Endodermal cell (in vitro differentiated cells): ENCODE data around the gene CIAO2B. TPM values are rescaled to one million over a fixed set of nuclear protein-coding genes. Genes with fewer than 3 reads are reported as not detected.
"Not testable (repeated sequence)": the region's sequence is repeated elsewhere in the genome, so short reads cannot be mapped to it uniquely, and the experiment has no call there.

Experiments used
- DNase-seq: peaks from one replicate; pipeline ENCODE4 v3.0.0-alpha.2; 2017
- H3K27ac ChIP-seq: 2 replicates; pipeline ENCODE4 v1.5.1; 2013; ENCODE audit warnings: mild to moderate bottlenecking, low read depth, low read length, moderate library complexity
- H3K27me3 ChIP-seq: 2 replicates; pipeline ENCODE4 v1.6.1; 2013; ENCODE audit warnings: mild to moderate bottlenecking, low read length, moderate library complexity; ENCODE audit not compliant: insufficient read depth, control insufficient read depth, poor library complexity, severe bottlenecking
- H3K36me3 ChIP-seq: 2 replicates; pipeline ENCODE4 v1.7.0; 2013; ENCODE audit warnings: mild to moderate bottlenecking, low read length, moderate library complexity; ENCODE audit not compliant: control insufficient read depth, insufficient read depth
- H3K4me1 ChIP-seq: one replicate; pipeline ENCODE4 v1.7.0; 2013; ENCODE audit warnings: low read length; ENCODE audit not compliant: control insufficient read depth, insufficient read depth
- H3K4me3 ChIP-seq: 2 replicates; pipeline ENCODE4 v1.5.1; 2013; ENCODE audit warnings: mild to moderate bottlenecking, low read length, moderate library complexity
- H3K9ac ChIP-seq: 2 replicates; pipeline ENCODE4 v1.6.1; 2013; ENCODE audit warnings: mild to moderate bottlenecking, low read length, moderate library complexity; ENCODE audit not compliant: poor library complexity, severe bottlenecking; ENCODE audit errors: extremely low read depth
- H3K9me3 ChIP-seq: 2 replicates; pipeline ENCODE4 v1.6.1; 2013; ENCODE audit warnings: mild to moderate bottlenecking, low read length, moderate library complexity; ENCODE audit not compliant: control insufficient read depth
- H3K27ac Mint-ChIP-seq: 2 replicates; pipeline ENCODE4 v1.8.0; 2020; ENCODE audit warnings: mixed read lengths
- H3K27me3 Mint-ChIP-seq: 2 replicates; pipeline ENCODE4 v1.8.0; 2021; ENCODE audit warnings: mild to moderate bottlenecking, mixed read lengths; ENCODE audit not compliant: insufficient read depth
- H3K36me3 Mint-ChIP-seq: 2 replicates; pipeline ENCODE4 v1.8.0; 2020; ENCODE audit warnings: low read depth, mixed read lengths
- H3K4me1 Mint-ChIP-seq: 2 replicates; pipeline ENCODE4 v1.8.0; 2020; ENCODE audit warnings: mixed read lengths
- H3K4me3 Mint-ChIP-seq: 2 replicates; pipeline ENCODE4 v1.8.0; 2020; ENCODE audit warnings: mild to moderate bottlenecking, moderate library complexity, mixed read lengths
- H3K9me3 Mint-ChIP-seq: 2 replicates; pipeline ENCODE4 v1.8.0; 2020; ENCODE audit warnings: mild to moderate bottlenecking, mixed read lengths
- WGBS, 2 experiments: methylation state at CpG; one replicate each; pipeline versions ENCODE4 v1.1.5 to v1.1.7; 2013; ENCODE audit warnings: missing lambda C conversion rate in 2 of 2, mixed read lengths in 1 of 2; ENCODE audit not compliant: insufficient coverage in 1 of 2, insufficient read length in 1 of 2; 5-methylcytosine and 5-hydroxymethylcytosine counted together
- total RNA-seq, 2 donors: library from RNA; stranded (reverse); fragmentation: NEBNext Ultra II Directional in 1 of 2; extraction: Animal tissue kit (Norgen Biotek cat#: 25700) in 1 of 2; gene quantifications; 2 replicates in 1 of 2; 3 replicates in 1 of 2; pipeline ENCODE4 v1.2.1, GENCODE V29; 2021
- TF ChIP-seq, protein P1 (sequence below): fragments of 200-600 bp; sonication (generic); conservative IDR thresholded peaks from 2 replicates; pipeline ENCODE4 v1.5.0; 2021; ENCODE audit warnings: antibody characterized with exemption, mild to moderate bottlenecking

Gene CIAO2B
- total RNA-seq, 2 donors from 2014 or later = 70.2 to 87.7 TPM

DNA sequence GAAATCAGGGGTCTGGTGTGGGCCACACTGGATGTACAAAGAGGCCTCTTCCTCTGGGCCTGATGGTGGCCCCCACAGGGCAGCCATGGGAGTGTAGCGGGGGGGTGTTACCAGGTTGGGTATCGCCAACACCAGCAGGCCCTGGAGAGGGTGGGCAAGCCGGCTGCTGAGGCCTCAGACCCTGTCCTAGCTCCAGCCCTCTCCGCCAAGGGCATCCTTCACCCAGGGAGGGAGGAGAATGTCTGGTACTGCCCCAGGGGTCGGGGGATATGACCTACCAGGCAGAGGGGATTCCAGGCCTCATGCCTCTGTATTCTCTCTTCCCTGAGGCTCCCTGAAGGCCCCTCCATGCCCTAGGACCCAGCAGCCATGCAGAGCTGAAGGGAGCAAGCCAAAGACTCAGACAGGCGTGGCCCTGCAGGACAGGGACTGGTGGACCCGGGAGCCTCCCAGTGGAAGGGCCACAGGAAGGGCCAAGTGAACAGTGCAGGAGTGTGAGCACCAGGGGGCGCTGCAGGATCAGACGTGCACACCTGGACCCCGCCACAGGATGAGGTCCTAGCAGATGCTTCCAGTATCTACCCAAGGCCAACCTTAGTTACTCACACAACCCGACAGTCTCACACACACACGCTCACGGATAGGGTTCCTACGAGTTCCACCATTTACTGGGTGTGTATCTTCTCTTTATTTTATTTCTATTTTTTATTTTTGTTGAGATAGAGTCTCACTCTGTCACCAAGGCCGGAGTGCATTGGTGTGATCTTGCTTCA, 43.3 kb upstream of the CIAO2B start:
- H3K4me1 Mint-ChIP-seq = no peaks in the 10 kb centered on the region
- no peaks in the 10 kb centered on the region for H3K4me1 ChIP-seq
- peak; percentile 97 for DNase-seq
- H3K9ac ChIP-seq = no peak overlapping the region
- H3K4me3 Mint-ChIP-seq = no peak overlapping the region
- no peak overlapping the region for H3K27ac ChIP-seq
- 40 to 47% methylated on average over 7 to 15 of the region's 15 CpGs for WGBS, 2 experiments
- peaks cover 6% of the 10 kb centered on the region for H3K27me3 Mint-ChIP-seq
- no peak overlapping the region for H3K27ac Mint-ChIP-seq
- H3K27me3 ChIP-seq = peaks cover 6% of the 10 kb centered on the region
- H3K36me3 ChIP-seq = no peaks in the 10 kb centered on the region
- H3K36me3 Mint-ChIP-seq = no peaks in the 10 kb centered on the region
- TF ChIP-seq, protein P1, sequence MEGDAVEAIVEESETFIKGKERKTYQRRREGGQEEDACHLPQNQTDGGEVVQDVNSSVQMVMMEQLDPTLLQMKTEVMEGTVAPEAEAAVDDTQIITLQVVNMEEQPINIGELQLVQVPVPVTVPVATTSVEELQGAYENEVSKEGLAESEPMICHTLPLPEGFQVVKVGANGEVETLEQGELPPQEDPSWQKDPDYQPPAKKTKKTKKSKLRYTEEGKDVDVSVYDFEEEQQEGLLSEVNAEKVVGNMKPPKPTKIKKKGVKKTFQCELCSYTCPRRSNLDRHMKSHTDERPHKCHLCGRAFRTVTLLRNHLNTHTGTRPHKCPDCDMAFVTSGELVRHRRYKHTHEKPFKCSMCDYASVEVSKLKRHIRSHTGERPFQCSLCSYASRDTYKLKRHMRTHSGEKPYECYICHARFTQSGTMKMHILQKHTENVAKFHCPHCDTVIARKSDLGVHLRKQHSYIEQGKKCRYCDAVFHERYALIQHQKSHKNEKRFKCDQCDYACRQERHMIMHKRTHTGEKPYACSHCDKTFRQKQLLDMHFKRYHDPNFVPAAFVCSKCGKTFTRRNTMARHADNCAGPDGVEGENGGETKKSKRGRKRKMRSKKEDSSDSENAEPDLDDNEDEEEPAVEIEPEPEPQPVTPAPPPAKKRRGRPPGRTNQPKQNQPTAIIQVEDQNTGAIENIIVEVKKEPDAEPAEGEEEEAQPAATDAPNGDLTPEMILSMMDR = peak; percentile 97
- no peak overlapping the region for H3K4me3 ChIP-seq
- no peaks in the 10 kb centered on the region for H3K9me3 ChIP-seq
- peaks cover 9% of the 10 kb centered on the region for H3K9me3 Mint-ChIP-seq

DNA sequence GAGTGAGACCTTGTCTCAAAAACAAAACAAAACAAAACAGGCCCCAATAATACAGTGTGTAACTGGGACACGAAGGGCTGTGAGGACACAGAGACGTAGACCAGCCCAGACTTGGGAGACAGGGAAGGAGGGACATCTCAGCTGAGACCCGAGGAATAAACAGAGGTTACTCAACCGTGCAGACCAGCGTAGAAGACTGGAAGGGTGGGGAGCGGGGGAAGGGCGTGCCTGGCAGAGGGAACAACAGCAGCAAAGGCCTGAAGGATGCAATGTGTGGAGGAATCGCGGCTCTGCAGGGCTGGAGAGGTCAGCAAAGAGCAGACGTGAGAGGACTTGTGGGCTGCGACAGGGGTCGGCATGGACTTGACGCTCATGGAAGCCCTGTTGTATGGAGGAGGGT, 42.5 kb upstream of the CIAO2B start:
- H3K36me3 Mint-ChIP-seq = no peaks in the 10 kb centered on the region
- 82 to 86% methylated on average over 9 to 13 of the region's 13 CpGs for WGBS, 2 experiments
- no peak overlapping the region for H3K4me3 Mint-ChIP-seq
- H3K27ac Mint-ChIP-seq = no peak overlapping the region
- H3K4me1 Mint-ChIP-seq = no peaks in the 10 kb centered on the region
- H3K36me3 ChIP-seq = no peaks in the 10 kb centered on the region
- H3K27me3 ChIP-seq = peaks cover 6% of the 10 kb centered on the region
- H3K27me3 Mint-ChIP-seq = peaks cover 6% of the 10 kb centered on the region
- no peaks in the 10 kb centered on the region for H3K4me1 ChIP-seq
- peaks cover 9% of the 10 kb centered on the region for H3K9me3 Mint-ChIP-seq
- H3K27ac ChIP-seq = no peak overlapping the region
- H3K9me3 ChIP-seq = no peaks in the 10 kb centered on the region
- no peak overlapping the region for H3K4me3 ChIP-seq
- no peak overlapping the region for H3K9ac ChIP-seq
- TF ChIP-seq, protein P1 = no peak
- no peak for DNase-seq

DNA sequence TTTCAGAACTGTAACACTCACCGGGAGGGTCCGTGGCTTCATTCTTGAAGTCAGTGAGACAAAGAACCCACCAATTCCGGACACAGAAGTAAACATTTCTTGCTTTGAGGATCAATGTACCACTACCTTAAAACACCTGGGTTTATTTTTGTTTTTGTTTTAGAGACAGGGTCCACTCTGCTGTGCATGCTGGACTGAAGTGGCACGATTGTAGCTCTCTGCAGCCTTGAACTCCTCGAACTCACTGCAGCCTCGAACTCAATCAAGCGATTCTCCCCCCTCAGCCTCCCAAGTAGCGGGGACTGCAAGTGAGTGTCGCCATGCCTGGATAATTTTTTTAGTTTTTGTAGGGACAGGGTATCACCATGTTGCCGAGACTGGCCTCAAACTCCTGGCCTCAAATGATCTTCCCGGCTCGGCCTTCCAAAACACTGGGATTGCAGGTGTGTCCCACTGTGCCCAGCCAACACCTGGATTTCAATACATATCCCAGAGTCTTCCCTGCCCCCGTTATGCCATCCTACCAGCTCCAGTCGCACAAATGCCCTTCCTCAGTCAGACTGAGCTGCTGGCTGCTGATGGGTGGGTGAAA, 41.2 kb upstream of the CIAO2B start:
- Histone ChIP-seq H3K9ac (no peak overlapping the region), H3K9me3 (no peaks in the 10 kb centered on the region), H3K4me3 (no peak overlapping the region), H3K4me1 (no peaks in the 10 kb centered on the region), H3K27ac (no peak overlapping the region), H3K36me3 (no peaks in the 10 kb centered on the region), H3K27me3 (no peaks in the 10 kb centered on the region)
- DNase-seq = no peak
- Mint-ChIP-seq H3K27me3 (peaks cover 4% of the 10 kb centered on the region), H3K4me1 (no peaks in the 10 kb centered on the region), H3K9me3 (peaks cover 9% of the 10 kb centered on the region), H3K27ac (no peak overlapping the region), H3K4me3 (no peak overlapping the region), H3K36me3 (no peaks in the 10 kb centered on the region)
- TF ChIP-seq, protein P1 = no peak
- WGBS, 2 experiments = 93 to 97% methylated on average over 11 to 14 of the region's 14 CpGs

DNA sequence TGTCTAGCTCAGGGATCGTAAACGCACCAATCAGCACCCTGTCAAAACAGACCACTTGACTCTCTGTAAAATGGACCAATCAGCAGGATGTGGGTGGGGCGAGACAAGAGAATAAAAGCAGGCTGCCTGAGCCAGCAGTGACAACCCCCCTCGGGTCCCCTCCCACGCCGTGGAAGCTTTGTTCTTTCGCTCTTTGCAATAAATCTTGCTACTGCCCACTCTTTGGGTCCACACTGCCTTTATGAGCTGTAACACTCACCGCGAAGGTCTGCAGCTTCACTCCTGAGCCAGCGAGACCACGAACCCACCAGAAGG, 40.7 kb upstream of the CIAO2B start:
- H3K4me3 Mint-ChIP-seq, H3K9me3 ChIP-seq, H3K36me3 ChIP-seq, H3K36me3 Mint-ChIP-seq, H3K27ac ChIP-seq, DNase-seq, H3K27ac Mint-ChIP-seq, H3K27me3 Mint-ChIP-seq, H3K4me1 ChIP-seq, H3K4me3 ChIP-seq, H3K4me1 Mint-ChIP-seq, H3K9ac ChIP-seq, H3K27me3 ChIP-seq, H3K9me3 Mint-ChIP-seq: not testable (repeated sequence)
- WGBS, 2 experiments = 89 to 92% methylated on average over 9 to 11 of the region's 11 CpGs

DNA sequence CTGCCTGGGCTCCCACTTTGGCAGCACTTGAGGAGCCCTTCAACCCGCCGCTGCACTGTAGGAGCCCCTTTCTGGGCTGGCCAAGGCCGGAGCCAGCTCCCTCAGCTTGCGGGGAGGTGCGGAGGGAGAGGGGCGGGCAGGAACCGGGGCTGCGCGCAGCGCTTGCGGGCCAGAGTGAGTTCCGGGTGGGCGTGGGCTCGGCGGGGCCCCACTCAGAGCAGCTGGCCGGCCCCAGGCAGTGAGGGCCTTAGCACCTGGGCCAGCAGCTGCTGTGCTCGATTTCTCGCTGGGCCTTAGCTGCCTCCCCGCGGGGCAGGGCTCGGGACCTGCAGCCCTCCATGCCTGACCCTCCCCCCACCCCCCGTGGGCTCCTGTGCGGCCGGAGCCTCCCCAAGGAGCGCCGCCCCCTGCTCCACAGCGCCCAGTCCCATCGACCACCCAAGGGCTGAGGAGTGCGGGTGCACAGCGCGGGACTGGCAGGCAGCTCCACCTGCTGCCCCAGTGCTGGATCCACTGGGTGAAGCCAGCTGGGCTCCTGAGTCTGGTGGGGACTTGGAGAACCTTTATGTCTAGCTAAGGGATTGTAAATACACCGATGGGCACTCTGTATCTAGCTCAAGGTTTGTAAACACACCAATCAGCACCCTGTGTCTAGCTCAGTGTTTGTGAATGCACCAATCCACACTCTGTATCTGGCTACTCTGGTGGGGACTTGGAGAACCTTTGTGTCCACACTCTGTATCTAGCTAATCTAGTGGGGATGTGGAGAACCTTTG, 40.1 kb upstream of the CIAO2B start:
- not testable (repeated sequence) for H3K27me3 Mint-ChIP-seq, H3K36me3 ChIP-seq

More for the DNA sequence above, 40.1 kb upstream of the CIAO2B start:
- H3K27ac Mint-ChIP-seq, H3K27ac ChIP-seq, H3K4me1 Mint-ChIP-seq, H3K9me3 ChIP-seq, H3K4me3 ChIP-seq, H3K4me3 Mint-ChIP-seq, H3K9me3 Mint-ChIP-seq, H3K4me1 ChIP-seq, H3K36me3 Mint-ChIP-seq, DNase-seq, H3K9ac ChIP-seq, H3K27me3 ChIP-seq: not testable (repeated sequence)
- 96 to 97% methylated on average over 12 to 31 of the region's 32 CpGs for WGBS, 2 experiments
